Omental fat pad (tissue), 4 donors: ENCODE results near the gene UBXN11. TPM values are rescaled to one million over a fixed set of nuclear protein-coding genes. Genes with fewer than 3 reads are reported as not detected.
"Not testable (repeated sequence)": the region's sequence is repeated elsewhere in the genome, so short reads cannot be mapped to it uniquely, and the experiment has no call there.

Experiments used
- ATAC-seq: fragments of 150-250 bp; one replicate; pipeline ENCODE4 v1.9.1; 2016; ENCODE audit warnings: mild to moderate bottlenecking, moderate library complexity; ENCODE audit not compliant: low FRiP score
- DNase-seq: peaks from one replicate; pipeline ENCODE4 v3.0.0-alpha.2; 2019; ENCODE audit warnings: low spot score
- total RNA-seq, 4 donors: library from RNA; depleted of rRNA; stranded (reverse); fragments of >200 nt; gene quantifications; one replicate each; pipeline ENCODE4 v1.1.0, GENCODE V29; 2016
- TF ChIP-seq, protein P1 (sequence below), 3 donors: fragments of 450-650 bp; IDR thresholded peaks; one replicate each; pipeline ENCODE4 v1.5.1; 2016 to 2017; ENCODE audit warnings: antibody characterized with exemption in 3 of 3, mild to moderate bottlenecking in 3 of 3, moderate library complexity in 2 of 3

Gene UBXN11
- total RNA-seq, 4 donors from 2014 or later, result 12.2 to 23.8 (median 17.7) TPM

- TF ChIP-seq, protein P1, sequence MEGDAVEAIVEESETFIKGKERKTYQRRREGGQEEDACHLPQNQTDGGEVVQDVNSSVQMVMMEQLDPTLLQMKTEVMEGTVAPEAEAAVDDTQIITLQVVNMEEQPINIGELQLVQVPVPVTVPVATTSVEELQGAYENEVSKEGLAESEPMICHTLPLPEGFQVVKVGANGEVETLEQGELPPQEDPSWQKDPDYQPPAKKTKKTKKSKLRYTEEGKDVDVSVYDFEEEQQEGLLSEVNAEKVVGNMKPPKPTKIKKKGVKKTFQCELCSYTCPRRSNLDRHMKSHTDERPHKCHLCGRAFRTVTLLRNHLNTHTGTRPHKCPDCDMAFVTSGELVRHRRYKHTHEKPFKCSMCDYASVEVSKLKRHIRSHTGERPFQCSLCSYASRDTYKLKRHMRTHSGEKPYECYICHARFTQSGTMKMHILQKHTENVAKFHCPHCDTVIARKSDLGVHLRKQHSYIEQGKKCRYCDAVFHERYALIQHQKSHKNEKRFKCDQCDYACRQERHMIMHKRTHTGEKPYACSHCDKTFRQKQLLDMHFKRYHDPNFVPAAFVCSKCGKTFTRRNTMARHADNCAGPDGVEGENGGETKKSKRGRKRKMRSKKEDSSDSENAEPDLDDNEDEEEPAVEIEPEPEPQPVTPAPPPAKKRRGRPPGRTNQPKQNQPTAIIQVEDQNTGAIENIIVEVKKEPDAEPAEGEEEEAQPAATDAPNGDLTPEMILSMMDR (IDR thresholded peaks at IDR 0.05), result no peak
These were observed 10.7 kb upstream of the UBXN11 start for GRCh38 chr1:26317146-26317545.

DNA sequence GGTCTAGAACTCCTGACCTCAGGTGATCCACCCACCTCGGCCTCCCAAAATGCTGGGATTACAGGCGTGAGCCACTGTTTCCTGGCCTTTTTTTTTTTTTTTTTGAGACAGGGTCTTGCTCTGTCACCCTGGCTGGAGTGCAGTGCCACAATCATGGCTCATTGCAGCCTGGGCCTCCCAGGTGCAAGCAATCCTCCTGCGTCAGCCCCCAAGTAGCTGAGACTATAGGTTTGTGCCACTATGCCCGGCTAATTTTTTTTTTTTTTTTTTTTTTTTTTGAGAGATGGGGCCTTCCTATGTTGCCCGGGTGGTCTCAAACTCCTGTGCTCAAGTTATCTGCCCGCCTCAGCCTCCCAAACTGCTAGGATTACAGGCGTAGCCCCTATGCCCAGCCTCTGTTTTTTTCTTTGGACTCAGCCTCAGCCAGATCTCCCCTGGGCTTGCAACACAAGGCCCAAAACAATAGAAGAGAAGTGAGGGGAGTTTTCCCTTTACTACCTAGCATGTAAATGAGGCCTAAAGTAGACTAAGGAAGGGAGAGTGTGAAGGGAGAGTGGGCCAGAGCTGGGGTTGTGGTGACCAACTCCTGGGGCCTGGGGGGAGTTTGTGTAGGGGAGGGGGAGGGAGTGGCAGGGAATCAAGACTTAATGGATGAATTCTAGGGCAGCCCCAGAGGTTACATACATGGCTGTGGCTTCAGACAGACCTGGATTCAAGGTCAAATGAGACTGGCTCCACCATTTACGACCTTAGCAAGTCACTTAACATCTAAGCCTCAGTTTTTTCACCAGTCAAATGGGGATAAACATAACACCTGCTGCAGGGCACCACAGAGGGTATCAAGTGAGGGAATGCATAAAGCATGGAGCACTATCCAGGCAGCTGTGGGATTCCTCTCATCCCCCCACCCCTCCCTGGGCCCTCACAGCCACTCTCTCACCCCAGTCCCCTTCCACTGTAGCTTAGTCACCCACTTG is 9.7 kb upstream of the UBXN11 start:
- TF ChIP-seq, protein P1 (IDR thresholded peaks at IDR 0.05), result no peak
- no peak for ATAC-seq

More at GRCh38 chr1:26317146-26317545, 10.7 kb upstream of the UBXN11 start:
- ATAC-seq (no peak), DNase-seq (no peak)

GRCh38 chr1:26314501-26314900 is 8.1 kb upstream of the UBXN11 start:
- TF ChIP-seq, protein P1 (IDR thresholded peaks at IDR 0.05), result no peak
- DNase-seq (no peak), ATAC-seq (no peak)

More for the DNA sequence above, 9.7 kb upstream of the UBXN11 start:
- DNase-seq, result no peak

GRCh38 chr1:26307966-26308899 is 1.8 kb upstream of the UBXN11 start:
- not testable (repeated sequence) for DNase-seq, ATAC-seq

DNA sequence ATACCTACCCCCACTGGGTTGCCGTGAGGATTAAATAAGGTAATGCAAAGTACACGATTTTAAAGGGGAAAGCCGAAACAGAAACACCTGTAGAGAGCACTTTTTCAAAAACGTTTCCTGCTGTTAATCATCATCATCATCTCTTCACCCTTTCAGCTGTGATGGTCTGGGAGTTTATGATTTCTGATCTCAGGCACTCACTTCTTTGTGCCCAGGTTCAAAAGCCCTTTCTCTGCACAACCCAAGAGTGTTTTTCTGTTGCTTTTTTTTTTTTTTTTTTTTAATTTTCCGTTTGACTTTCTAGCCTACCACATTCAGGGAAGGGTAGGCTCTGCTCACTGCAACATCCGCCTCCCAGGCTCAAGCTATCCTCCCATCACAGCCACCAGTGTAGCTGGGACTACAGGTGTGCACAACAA is 936 bp upstream of the UBXN11 start:
- TF ChIP-seq, protein P1 (IDR thresholded peaks at IDR 0.05), result no peak
- DNase-seq (no peak), ATAC-seq (no peak)

- TF ChIP-seq, protein P1 (IDR thresholded peaks at IDR 0.05), result no peak
- peak; percentile 9 for ATAC-seq
- DNase-seq, result no peak
These were observed 658 bp downstream of the UBXN11 start for GRCh38 chr1:26305667-26306289.
